HG02678 (cell line): Measurements from ENCODE around the gene FUOM.
"Not testable (repeated sequence)": the region's sequence is repeated elsewhere in the genome, so short reads cannot be mapped to it uniquely, and the experiment has no call there.

Experiments used
- ATAC-seq: cut with Tn5 transposase; IDR thresholded peaks from one replicate; pipeline ENCODE4 v1.9.1; 2021; ENCODE audit warnings: mild to moderate bottlenecking, moderate library complexity; ENCODE audit not compliant: unreplicated experiment

FUOM gene

DNA sequence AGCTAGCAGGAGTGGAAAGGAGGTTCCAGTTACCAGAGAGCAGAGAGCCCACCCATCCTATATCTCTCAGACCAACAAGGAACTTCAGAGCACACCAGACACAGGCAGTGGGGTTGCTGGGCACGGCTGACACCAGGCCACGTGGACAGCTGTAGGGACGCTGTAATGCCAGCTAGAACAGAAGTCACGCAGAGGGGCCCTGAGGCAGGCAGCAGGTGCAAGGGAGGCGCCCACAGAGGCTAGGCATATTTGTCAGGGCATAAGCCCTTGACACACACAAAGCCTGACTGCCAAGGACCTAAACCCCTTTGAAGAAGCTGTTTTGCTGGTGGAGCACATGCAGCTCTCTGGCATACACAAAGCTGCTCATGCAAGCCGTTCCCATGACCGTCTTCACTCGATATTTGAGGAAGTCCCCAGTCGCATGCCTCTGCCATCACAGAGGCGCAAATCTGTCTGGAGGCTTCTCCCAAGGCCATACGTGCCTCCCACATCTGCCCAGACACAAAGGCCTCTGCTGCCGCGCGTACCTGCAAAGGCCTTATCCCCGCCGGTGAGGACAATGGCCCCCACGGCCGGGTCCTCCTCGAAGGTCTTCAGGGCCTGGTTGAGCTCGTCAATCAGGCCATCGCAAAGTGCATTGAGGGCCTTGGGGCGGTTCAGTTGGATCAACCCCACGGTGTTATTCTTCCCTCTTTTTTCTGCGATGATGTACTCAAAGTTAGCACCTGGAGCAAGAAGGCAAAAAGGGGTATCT is 12.4 kb upstream of the FUOM start:
- no peak for ATAC-seq

GRCh38 chr10:133368153-133368552 is 10.3 kb upstream of the FUOM start:
- ATAC-seq = no peak

DNA sequence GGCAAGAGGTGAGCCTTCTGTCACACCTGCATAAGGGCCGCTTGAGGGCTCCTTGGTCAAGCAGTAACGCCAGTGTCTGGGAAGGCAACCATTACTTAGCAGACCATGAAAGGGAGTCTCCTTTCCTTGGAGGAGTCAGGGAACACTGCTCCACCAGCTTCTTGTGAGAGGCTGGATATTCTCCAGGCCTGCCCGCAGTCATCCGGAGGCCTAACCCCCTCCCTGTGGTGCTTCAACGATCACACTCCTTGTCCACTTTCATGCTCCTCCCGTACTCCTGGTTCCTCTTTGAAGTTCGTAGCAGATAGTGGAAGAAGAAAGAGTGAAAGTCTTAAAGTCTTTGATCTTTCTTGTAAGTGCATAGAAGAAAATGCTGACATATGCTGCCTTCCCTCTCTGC is 9.6 kb upstream of the FUOM start:
- not testable (repeated sequence) for ATAC-seq

- no peak for ATAC-seq
Measured at GRCh38 chr10:133366751-133367150, 8.9 kb upstream of the FUOM start.

- no peak for ATAC-seq
Measured at GRCh38 chr10:133366130-133366478, 8.3 kb upstream of the FUOM start.

DNA sequence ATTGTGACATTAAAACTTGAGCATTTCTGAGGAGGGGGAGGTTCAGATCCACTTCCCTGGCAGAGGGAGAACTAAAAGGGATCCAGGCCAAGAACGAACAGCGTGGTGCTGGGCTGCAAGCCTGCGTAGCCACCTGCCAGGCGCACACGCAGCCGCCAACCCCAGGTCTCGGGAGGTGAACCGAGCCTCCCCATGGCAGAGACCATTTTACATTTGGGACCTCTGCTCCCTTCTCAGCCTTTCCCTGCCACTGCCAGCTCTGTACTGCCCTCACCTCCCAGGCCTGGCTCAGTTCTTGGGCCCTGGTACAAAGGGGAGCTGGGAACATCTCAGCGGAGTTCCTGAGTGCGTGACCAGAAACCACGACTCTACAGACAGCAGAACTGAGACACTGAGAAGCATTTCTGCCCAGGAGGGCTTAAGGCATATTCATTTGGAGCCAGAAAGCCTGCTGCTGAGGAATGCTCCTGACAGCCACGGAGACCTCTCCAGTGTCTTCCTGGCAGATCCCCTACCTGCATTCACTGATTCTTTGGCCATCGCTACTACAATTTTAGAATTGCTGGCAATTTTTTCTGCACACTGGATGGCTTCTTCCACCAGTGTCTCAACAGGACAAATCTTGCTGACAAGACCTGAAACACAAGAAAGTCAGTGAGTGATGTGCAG is 7.8 kb upstream of the FUOM start:
- ATAC-seq = no peak

GRCh38 chr10:133364645-133365431 is 7.0 kb upstream of the FUOM start:
- ATAC-seq = no peak

DNA sequence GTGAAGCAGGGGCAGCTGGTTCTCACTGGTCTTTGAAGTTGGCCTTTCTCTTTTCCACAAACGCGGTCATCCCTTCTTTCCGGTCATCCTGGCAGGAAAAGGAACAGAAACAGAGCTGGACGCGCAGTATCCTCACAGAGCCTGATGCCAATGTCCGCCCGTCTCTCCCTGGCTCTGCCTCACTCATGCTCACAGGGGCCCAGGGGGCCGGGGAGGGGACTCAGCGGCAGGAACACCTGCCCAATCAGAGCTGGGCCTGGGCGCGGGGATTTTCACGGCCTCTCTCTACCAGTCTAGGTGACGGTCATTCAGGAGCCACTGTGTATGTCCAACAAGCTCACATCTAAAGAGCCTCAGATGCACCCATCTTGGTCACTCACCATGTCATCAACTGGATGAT is 5.0 kb upstream of the FUOM start:
- ATAC-seq = no peak

- no peak for ATAC-seq
Measured at GRCh38 chr10:133361773-133362441, 4.1 kb upstream of the FUOM start.

DNA sequence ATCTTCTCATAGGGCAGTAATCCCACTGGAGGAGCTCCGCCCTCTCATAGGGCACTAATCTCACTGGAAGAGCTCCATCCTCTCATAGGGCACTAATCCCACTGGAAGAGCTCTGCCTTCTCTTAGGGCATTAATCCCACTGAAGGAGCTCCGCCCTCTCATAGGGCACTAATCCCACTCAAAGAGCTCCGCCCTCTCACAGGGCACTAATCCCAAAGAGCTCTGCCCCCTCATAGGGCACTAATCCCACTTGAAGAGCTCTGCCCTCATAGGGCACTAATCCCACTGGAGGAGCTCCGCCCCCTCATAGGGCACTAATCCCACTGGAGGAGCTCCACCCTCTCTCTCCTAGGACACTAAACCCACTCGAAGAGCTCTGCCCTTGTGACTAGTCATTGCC is 3.4 kb upstream of the FUOM start:
- no peak for ATAC-seq

- ATAC-seq = no peak
Measured at GRCh38 chr10:133359972-133360610, 2.3 kb upstream of the FUOM start.

- no peak for ATAC-seq
Measured at GRCh38 chr10:133359554-133359971, 1.7 kb upstream of the FUOM start.

DNA sequence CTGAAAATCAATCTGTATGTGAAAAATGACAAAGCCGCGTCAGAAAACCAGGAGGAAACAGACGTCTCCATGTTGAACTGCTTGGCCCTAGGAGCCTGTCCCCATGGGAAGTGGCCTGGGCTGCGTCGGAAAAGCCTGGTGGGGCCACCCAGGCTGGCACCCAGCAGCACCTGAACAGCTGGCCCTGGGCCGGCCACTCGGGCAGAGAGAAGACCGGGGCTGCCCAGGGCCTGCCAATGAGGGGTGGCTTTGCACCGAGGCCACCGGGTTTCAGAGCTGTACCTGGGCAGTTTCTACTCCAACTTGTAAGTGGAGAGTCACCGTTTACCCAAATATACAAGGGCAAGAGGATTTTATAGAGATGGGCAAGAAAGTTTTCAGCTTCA is 1.1 kb upstream of the FUOM start:
- ATAC-seq = no peak

DNA sequence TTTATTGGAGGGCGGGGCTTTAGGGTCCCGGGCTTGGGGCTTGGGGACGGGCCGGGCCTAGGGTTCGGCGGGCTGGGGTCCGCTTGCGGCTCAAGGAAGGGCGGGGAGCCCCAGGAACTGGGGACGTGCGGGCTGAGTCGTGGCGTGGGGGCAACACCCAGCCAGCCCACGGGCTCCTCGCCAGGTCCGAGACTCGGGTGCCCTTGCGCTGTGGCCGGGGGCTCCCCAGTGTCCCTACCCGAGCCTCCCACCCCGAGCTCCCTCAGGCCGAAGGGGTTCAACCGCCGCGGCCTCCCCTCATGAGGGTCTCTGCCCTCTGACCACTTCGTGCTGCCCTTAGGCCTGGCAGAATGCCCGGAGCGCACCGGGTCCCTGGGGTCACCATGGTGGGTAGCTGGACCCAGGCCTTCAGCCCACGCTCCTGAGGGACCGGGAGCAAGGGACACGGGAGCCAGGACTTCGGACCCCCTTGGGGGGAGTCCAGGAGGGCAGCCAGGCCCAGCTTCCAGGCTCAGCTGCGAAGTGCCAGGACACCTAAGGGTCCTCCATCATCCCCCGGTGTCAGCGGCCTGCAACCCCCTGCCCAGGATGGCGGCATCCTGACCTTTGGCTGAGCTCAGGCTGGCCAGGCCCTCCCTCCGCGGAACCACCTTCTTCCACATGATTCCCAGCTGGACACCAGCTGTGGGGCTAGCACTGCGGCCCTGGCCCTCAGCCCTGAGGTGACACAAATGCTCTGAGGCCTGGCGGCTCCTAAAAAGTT is 524 bp upstream of the FUOM start:
- no peak for ATAC-seq

DNA sequence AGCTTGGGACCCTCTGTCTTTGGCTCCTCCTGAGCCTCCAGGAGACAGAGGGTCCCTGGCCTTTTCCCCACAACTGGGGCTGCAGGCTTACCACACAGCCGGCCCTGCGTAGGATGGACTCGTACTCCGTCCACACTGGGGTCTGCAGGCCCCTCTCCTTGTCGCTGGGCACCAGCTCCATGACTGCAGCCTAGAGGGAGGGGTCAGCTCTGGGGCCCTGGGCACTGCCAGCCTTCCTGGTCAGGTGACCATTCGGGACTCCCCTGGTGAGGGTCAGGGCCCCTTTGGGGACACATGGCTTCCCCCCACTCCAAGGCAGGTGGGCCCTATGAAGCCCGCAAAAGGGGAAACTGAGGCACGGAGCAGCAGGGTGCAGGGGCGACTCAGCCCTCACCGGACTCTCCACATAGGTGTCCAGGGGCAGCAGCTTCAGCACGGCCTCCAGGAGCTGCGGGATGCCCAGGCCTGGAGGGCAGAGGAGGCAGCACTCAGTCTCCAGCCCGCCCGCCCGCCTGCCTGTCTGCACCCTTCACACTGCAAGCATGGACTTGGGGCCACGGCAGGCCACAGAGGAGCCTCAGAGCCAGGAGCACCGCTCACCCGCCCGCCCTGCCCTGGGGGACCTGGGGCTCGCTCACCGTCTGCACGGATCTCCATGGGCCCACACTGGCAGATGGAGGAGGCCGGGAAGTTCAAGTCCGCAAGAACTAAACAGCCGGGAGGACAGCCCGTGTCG is 1.1 kb downstream of the FUOM start:
- ATAC-seq = no peak

GRCh38 chr10:133355991-133356390 is 1.8 kb downstream of the FUOM start:
- ATAC-seq = no peak

DNA sequence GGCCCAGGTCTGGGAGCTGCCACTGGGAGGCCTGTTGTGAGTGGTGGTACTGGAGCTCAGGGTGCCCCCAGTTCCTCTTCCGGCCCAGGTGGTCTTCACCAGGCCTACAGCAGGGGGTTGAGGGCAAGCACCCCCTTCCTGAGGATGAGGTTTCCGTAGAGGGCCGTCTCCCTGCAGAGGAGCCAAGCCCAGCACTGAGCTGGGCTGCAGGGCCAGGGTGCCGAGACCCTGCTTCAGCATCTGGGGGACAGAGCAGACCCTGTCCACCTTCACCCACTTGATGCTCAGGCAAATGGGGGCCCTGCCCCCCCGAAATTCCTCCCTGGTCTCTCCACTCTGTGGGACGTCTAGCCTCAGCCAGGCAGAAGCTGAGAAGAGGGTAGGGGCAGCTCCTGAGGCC is 2.6 kb downstream of the FUOM start:
- no peak for ATAC-seq

GRCh38 chr10:133354672-133355240 is 3.1 kb downstream of the FUOM start:
- ATAC-seq = no peak

DNA sequence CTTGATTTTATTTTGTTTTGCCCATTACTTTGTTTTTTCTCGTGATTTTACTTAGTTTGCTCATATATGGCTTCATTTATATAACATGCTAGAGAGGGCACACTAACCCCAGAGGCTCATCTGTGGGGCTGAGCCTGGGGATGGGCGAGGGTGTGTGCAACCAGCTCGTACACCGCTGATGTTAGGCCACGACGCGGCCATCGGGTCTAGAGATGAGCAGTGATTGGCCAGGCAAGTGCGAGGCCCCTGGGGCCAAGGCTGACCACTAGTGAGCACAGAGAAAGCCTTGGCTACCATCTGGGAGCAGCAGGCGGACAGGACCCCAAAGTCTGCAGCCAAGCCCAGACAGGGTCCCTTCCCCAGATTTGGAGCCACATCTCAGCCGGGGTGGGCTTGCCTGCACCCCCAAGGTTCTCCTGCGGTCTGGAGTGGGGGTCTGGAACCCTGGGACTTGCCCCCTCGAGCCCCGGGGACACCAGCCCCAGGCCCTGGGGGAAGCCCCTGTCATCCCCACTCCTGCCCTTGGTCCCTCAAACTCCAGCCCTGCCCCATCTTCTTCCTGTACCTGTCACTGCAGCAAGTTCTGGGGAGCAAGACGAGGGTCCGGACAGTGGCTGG is 3.7 kb downstream of the FUOM start:
- ATAC-seq = no peak
